Caco-2 (cell line): ENCODE measurements around the gene MUC5B. TPM values are rescaled to one million over a fixed set of nuclear protein-coding genes. Genes with fewer than 3 reads are reported as not detected.

Experiments used
- BruUV-seq: library from RNA; stranded (reverse); fragments of 400-500 nt; replicated peaks from 2 replicates; lab custom pipeline; 2021; lab: Mats Ljungman, UMichigan
- CTCF ChIA-PET: fragments of 300-600 bp; sonication (Branson Sonifier 250); formaldehyde crosslinking; loops from one replicate; lab custom pipeline; 2022; ENCODE audit warnings: antibody characterized with exemption; lab: Charles Lee
- POLR2A ChIA-PET: fragments of 300-600 bp; sonication (Branson Sonifier 250); formaldehyde crosslinking; loops from one replicate; lab custom pipeline; 2022; ENCODE audit warnings: antibody characterized with exemption; lab: Charles Lee
- DNase-seq, 2 experiments: peaks; one replicate each; pipeline versions ENCODE4 v3.0.0 to v3.0.0-alpha.2; 2020 to 2022
- H3K27me3 ChIP-seq: replicated peaks from 2 replicates; pipeline ENCODE4 v1.6.0; 2011; ENCODE audit warnings: low read length; ENCODE audit not compliant: control insufficient read depth, insufficient read depth
- H3K36me3 ChIP-seq: 2 replicates; pipeline ENCODE4 v1.5.1; 2011; ENCODE audit warnings: low read length; ENCODE audit not compliant: control insufficient read depth, insufficient read depth
- H3K4me1 ChIP-seq: fragments of 250-450 bp; sonication (Bioruptor Pico); 2 replicates; pipeline ENCODE4 v1.5.1; 2020; ENCODE audit warnings: mild to moderate bottlenecking
- H3K4me3 ChIP-seq: 2 replicates; pipeline ENCODE4 v1.5.1; 2011; ENCODE audit warnings: low read depth, mild to moderate bottlenecking, control low read depth, low read length
- H3K9me3 ChIP-seq: fragments of 250-450 bp; sonication (Bioruptor Pico); 2 replicates; pipeline ENCODE4 v1.5.1; 2020; ENCODE audit warnings: mild to moderate bottlenecking, moderate library complexity
- H3K27ac Mint-ChIP-seq: one replicate; pipeline ENCODE4 v1.8.0; 2022; ENCODE audit warnings: mixed read lengths; ENCODE audit not compliant: unreplicated experiment
- H3K27me3 Mint-ChIP-seq: one replicate; pipeline ENCODE4 v1.8.0; 2022; ENCODE audit warnings: mixed read lengths; ENCODE audit not compliant: insufficient read depth, unreplicated experiment
- H3K36me3 Mint-ChIP-seq: one replicate; pipeline ENCODE4 v1.8.0; 2022; ENCODE audit warnings: mild to moderate bottlenecking, mixed read lengths; ENCODE audit not compliant: insufficient read depth, unreplicated experiment
- H3K4me1 Mint-ChIP-seq: one replicate; pipeline ENCODE4 v1.8.0; 2022; ENCODE audit warnings: low read depth, mixed read lengths; ENCODE audit not compliant: unreplicated experiment
- H3K4me3 Mint-ChIP-seq: one replicate; pipeline ENCODE4 v1.8.0; 2022; ENCODE audit warnings: mild to moderate bottlenecking, moderate library complexity, mixed read lengths; ENCODE audit not compliant: unreplicated experiment
- H3K9me3 Mint-ChIP-seq: one replicate; pipeline ENCODE4 v1.8.0; 2022; ENCODE audit warnings: mixed read lengths; ENCODE audit not compliant: unreplicated experiment
- CTCF ChIP-seq, 2 experiments: fragments of 200-600 bp in 1 of 2; IDR thresholded peaks; 1 replicate in 1 of 2; 2 replicates in 1 of 2; pipeline versions ENCODE4 v1.5.1 to v1.8.0; 2011 to 2022; ENCODE audit warnings: antibody characterized with exemption in 1 of 2, control low read depth in 1 of 2, inconsistent platforms in 1 of 2, low read depth in 1 of 2, low read length in 1 of 2, mild to moderate bottlenecking in 1 of 2, moderate library complexity in 1 of 2; ENCODE audit not compliant: insufficient read depth in 1 of 2, severe bottlenecking in 1 of 2, unreplicated experiment in 1 of 2
- intact Hi-C: fragments of 100-400 bp; cut with micrococcal nuclease; formaldehyde crosslinking; loops from one replicate; pipeline ENCODE4 v1.10.0; 2022; ENCODE audit not compliant: unreplicated experiment
- total RNA-seq: library from RNA; stranded (reverse); gene quantifications from 2 replicates; pipeline ENCODE4 v1.2.3, GENCODE V29; 2022

MUC5B gene
- total RNA-seq, 1 experiment from 2014 or later: not detected

GRCh38 chr11:1276041-1276790, 53.4 kb downstream of the MUC5B start:
- ChIA-PET POLR2A (no interaction called here), CTCF (interaction anchor here (0.7 kb wide), 1 partner anchor 549 kb away, joined by 3 read pairs; no protein-coding TSS in a partner anchor)
- no peak overlapping the region for H3K4me3 ChIP-seq
- H3K27me3 ChIP-seq: no peaks in the 10 kb centered on the region
- no peaks in the 10 kb centered on the region for H3K9me3 Mint-ChIP-seq
- no peaks in the 10 kb centered on the region for H3K4me1 Mint-ChIP-seq
- no peaks in the 10 kb centered on the region for H3K27me3 Mint-ChIP-seq
- no peak overlapping the region for H3K4me3 Mint-ChIP-seq
- intact Hi-C loops: no loop called here
- peaks cover 42% of the 10 kb centered on the region for H3K36me3 Mint-ChIP-seq
- H3K36me3 ChIP-seq: no peaks in the 10 kb centered on the region; the same call in none of the 2 replicates
- H3K9me3 ChIP-seq: no peaks in the 10 kb centered on the region
- DNase-seq: no peak
- no TSS peak for BruUV-seq
- no peaks in the 10 kb centered on the region for H3K4me1 ChIP-seq
- TF ChIP-seq CTCF (IDR thresholded peaks at IDR 0.05; ENCODE audit: insufficient read depth in 1 of 2, low read depth in 1 of 2, low read length in 1 of 2, severe bottlenecking in 1 of 2, unreplicated experiment in 1 of 2): no peak
- peak overlapping the region; percentile 32 for H3K27ac Mint-ChIP-seq

- no peak overlapping the region for H3K27ac Mint-ChIP-seq
- POLR2A ChIA-PET: no interaction called here
Observed at GRCh38 chr11:1276866-1277615, 54.2 kb downstream of the MUC5B start.

More at GRCh38 chr11:1276866-1277615, 54.2 kb downstream of the MUC5B start:
- Mint-ChIP-seq H3K4me3 (no peak overlapping the region), H3K4me1 (no peaks in the 10 kb centered on the region), H3K36me3 (peaks cover 48% of the 10 kb centered on the region), H3K9me3 (no peaks in the 10 kb centered on the region), H3K27me3 (no peaks in the 10 kb centered on the region)
- DNase-seq: no peak
- no TSS peak for BruUV-seq
- Histone ChIP-seq H3K36me3 (no peaks in the 10 kb centered on the region; the same call in none of the 2 replicates), H3K4me1 (no peaks in the 10 kb centered on the region), H3K27me3 (no peaks in the 10 kb centered on the region), H3K9me3 (no peaks in the 10 kb centered on the region), H3K4me3 (no peak overlapping the region)
- CTCF ChIA-PET: no interaction called here
- no peak for TF ChIP-seq CTCF (IDR thresholded peaks at IDR 0.05; ENCODE audit: insufficient read depth in 1 of 2, low read depth in 1 of 2, low read length in 1 of 2, severe bottlenecking in 1 of 2, unreplicated experiment in 1 of 2)
- intact Hi-C loops: no loop called here
